GM12878 (cell line): ENCODE results near the gene NLRP6. TPM values are rescaled to one million over a fixed set of nuclear protein-coding genes. Genes with fewer than 3 reads are reported as not detected.

Experiments used
- ATF7 ChIP-seq: fragments of 450-650 bp; IDR thresholded peaks from 2 replicates; pipeline ENCODE4 v1.6.1; 2016; ENCODE audit warnings: low read depth, mild to moderate bottlenecking
- CEBPB ChIP-seq, 2 experiments: fragments of 150-350 bp in 1 of 2; IDR thresholded peaks; 2 replicates each; pipeline ENCODE4 v1.6.1; 2012 to 2014; ENCODE audit warnings: low read depth in 2 of 2, low read length in 2 of 2, borderline replicate concordance in 1 of 2, inconsistent platforms in 1 of 2
- CREB1 ChIP-seq: IDR thresholded peaks from 2 replicates; pipeline ENCODE4 v1.6.1; 2012; ENCODE audit warnings: low read depth, mild to moderate bottlenecking, inconsistent platforms
- FOS ChIP-seq: IDR thresholded peaks from 3 replicates; pipeline ENCODE4 v1.6.1; 2011; ENCODE audit warnings: borderline replicate concordance; ENCODE audit not compliant: insufficient read length; ENCODE audit errors: extremely low read depth
- HDAC2 ChIP-seq: fragments of 200-600 bp; sonication (generic); IDR thresholded peaks from 2 replicates; pipeline ENCODE4 v1.6.1; 2017
- IRF4 ChIP-seq: IDR thresholded peaks from 2 replicates; pipeline ENCODE4 v1.6.1; 2011; ENCODE audit warnings: low read depth, low read length
- NBN ChIP-seq: fragments of 450-650 bp; IDR thresholded peaks from 2 replicates; pipeline ENCODE4 v1.6.1; 2016
- PAX5 ChIP-seq: IDR thresholded peaks from 2 replicates; pipeline ENCODE4 v1.6.1; 2011; ENCODE audit warnings: low read depth, low read length, borderline replicate concordance
- RAD51 ChIP-seq: fragments of 450-650 bp; IDR thresholded peaks from 2 replicates; pipeline ENCODE4 v1.6.1; 2016; ENCODE audit warnings: moderate library complexity, mild to moderate bottlenecking, inconsistent platforms
- SIN3A ChIP-seq: IDR thresholded peaks from 2 replicates; pipeline ENCODE4 v1.6.1; 2012; ENCODE audit warnings: low read depth, low read length, improper control_type of control experiment
- SMAD1 ChIP-seq: fragments of 450-650 bp; IDR thresholded peaks from 2 replicates; pipeline ENCODE4 v1.6.1; 2018; ENCODE audit warnings: mild to moderate bottlenecking, low read depth; ENCODE audit not compliant: partially characterized antibody
- SMARCA5 ChIP-seq: fragments of 450-650 bp; IDR thresholded peaks from 2 replicates; pipeline ENCODE4 v1.6.1; 2017; ENCODE audit warnings: mild to moderate bottlenecking
- SP1 ChIP-seq: IDR thresholded peaks from one replicate; pipeline ENCODE4 v1.6.1; 2011; ENCODE audit warnings: low read depth, low read length
- SREBF1 ChIP-seq: IDR thresholded peaks from 2 replicates; pipeline ENCODE4 v1.6.1; 2012; ENCODE audit warnings: mild to moderate bottlenecking, low read length
- STAT3 ChIP-seq: IDR thresholded peaks from 2 replicates; pipeline ENCODE4 v1.6.1; 2011; ENCODE audit warnings: low read depth, low read length, improper control_type of control experiment
- ZNF207 ChIP-seq: fragments of 450-650 bp; IDR thresholded peaks from 2 replicates; pipeline ENCODE4 v1.6.1; 2014; ENCODE audit warnings: antibody characterized with exemption, mild to moderate bottlenecking, borderline replicate concordance
- ZNF24 ChIP-seq: fragments of 450-650 bp; IDR thresholded peaks from 2 replicates; pipeline ENCODE4 v1.6.1; 2017; ENCODE audit warnings: antibody characterized with exemption, mild to moderate bottlenecking
- ZNF622 ChIP-seq: fragments of 450-650 bp; IDR thresholded peaks from 2 replicates; pipeline ENCODE4 v1.6.1; 2017; ENCODE audit warnings: mild to moderate bottlenecking, inconsistent platforms
- polyA plus RNA-seq, 11 experiments: library from polyadenylated mRNA; depleted of rRNA in 4 of 11; unstranded in 6 of 11; stranded (reverse) in 5 of 11; fragments of >200 nt; fragmentation: Nextera tagmentation in 4 of 11; fragmentation: Illumina TruSeq in 1 of 11; extraction: Ambion mirVana in 4 of 11; extraction: Trizol in 1 of 11; gene quantifications; 1 replicate in 1 of 11; 2 replicates in 10 of 11; pipeline versions ENCODE4 v1.2.1 to v1.2.3, GENCODE V29; 2011 to 2016; ENCODE audit warnings: inconsistent platforms in 2 of 11, missing spikeins in 2 of 11, low read depth in 1 of 11
- total RNA-seq, 4 experiments: library from RNA; depleted of rRNA in 3 of 4; stranded (reverse); fragments of >200 nt in 3 of 4; fragmentation: Illumina TruSeq in 1 of 4; extraction: Trizol in 1 of 4; gene quantifications; 2 replicates each; pipeline versions ENCODE4 v1.2.1 to v1.2.3, GENCODE V29; 2013 to 2021
- TF ChIP-seq, protein P1 (sequence below): fragments of 450-650 bp; IDR thresholded peaks from 2 replicates; pipeline ENCODE4 v1.6.1; 2016; ENCODE audit warnings: mild to moderate bottlenecking
- TF ChIP-seq, protein P2 (sequence below): fragments of 450-650 bp; IDR thresholded peaks from 2 replicates; pipeline ENCODE4 v1.6.1; 2016; ENCODE audit warnings: mild to moderate bottlenecking, moderate library complexity, borderline replicate concordance
- TF ChIP-seq, protein P3 (sequence below): fragments of 450-650 bp; IDR thresholded peaks from 2 replicates; pipeline ENCODE4 v1.6.1; 2017; ENCODE audit warnings: antibody characterized with exemption, mild to moderate bottlenecking, moderate library complexity
- TF ChIP-seq, protein P4 (sequence below): fragments of 150-350 bp; IDR thresholded peaks from 2 replicates; pipeline ENCODE4 v1.6.1; 2014; ENCODE audit warnings: mild to moderate bottlenecking, low read depth, low read length

NLRP6 gene
- total and polyA plus RNA-seq, 10 of the 15 experiments (the other 5 are each of a cell fraction or from before 2014, with no cell fraction given), result 0.03 to 0.11 TPM; not detected in 8

DNA sequence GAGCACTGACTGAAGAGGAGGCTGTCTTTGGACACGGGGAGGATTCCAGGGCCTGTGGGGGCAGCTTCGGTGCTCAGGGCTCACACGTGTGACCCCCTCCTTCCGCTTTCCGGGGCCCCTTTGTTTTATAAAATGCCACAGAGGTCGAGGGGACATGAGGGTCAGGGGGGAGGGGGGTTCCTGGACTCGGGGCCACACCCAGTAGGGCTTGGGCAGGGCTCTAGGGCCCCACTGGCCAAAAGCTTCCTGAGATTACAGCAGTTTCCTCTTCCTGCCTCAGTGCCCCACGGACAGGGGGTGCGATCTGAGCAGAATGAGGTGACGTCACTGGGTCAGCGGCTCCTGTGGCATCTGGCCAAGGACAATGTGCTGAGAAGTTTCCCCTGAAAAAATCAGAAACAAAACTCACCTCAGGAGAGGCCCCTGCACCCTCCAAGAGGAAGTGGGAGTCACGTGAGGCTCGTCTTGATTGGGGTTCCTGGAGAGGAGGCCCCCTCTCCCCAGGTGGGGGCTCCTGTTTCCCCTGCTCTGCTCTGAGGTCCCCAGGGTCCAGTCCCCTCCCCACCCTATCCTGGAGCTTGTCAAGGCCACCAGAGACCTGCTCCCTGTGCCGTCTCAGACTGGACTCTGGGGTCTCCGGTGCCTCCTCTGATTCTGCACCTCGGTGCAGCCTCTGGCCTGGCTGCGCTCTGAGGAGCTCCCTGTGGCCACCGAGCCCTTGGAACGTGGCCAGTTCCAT lies 48.8 kb downstream of the NLRP6 start (continued):
- TF ChIP-seq, protein P1, sequence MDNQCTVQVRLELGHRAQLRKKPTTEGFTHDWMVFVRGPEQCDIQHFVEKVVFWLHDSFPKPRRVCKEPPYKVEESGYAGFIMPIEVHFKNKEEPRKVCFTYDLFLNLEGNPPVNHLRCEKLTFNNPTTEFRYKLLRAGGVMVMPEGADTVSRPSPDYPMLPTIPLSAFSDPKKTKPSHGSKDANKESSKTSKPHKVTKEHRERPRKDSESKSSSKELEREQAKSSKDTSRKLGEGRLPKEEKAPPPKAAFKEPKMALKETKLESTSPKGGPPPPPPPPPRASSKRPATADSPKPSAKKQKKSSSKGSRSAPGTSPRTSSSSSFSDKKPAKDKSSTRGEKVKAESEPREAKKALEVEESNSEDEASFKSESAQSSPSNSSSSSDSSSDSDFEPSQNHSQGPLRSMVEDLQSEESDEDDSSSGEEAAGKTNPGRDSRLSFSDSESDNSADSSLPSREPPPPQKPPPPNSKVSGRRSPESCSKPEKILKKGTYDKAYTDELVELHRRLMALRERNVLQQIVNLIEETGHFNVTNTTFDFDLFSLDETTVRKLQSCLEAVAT, result no peak; the same call in 1 of the 2 replicates
- TF ChIP-seq PAX5 (peak; percentile 64; the same call in 1 of the 2 replicates), HDAC2 (no peak), NBN (peak; percentile 99), ZNF622 (no peak), SMARCA5 (no peak), SIN3A (no peak), FOS (no peak), STAT3 (no peak), RAD51 (peak; percentile 96), ZNF24 (no peak), SP1 (peak; percentile 68), IRF4 (peak; percentile 90), ATF7 (peak; percentile 100), SREBF1 (no peak), CREB1 (peak; percentile 85), ZNF207 (no peak), SMAD1 (peak; percentile 88), CEBPB (IDR thresholded peaks at IDR 0.05; ENCODE audit: borderline replicate concordance in 1 of 2, low read depth in 2 of 2, low read length in 2 of 2) (no peak)
- TF ChIP-seq, protein P2, sequence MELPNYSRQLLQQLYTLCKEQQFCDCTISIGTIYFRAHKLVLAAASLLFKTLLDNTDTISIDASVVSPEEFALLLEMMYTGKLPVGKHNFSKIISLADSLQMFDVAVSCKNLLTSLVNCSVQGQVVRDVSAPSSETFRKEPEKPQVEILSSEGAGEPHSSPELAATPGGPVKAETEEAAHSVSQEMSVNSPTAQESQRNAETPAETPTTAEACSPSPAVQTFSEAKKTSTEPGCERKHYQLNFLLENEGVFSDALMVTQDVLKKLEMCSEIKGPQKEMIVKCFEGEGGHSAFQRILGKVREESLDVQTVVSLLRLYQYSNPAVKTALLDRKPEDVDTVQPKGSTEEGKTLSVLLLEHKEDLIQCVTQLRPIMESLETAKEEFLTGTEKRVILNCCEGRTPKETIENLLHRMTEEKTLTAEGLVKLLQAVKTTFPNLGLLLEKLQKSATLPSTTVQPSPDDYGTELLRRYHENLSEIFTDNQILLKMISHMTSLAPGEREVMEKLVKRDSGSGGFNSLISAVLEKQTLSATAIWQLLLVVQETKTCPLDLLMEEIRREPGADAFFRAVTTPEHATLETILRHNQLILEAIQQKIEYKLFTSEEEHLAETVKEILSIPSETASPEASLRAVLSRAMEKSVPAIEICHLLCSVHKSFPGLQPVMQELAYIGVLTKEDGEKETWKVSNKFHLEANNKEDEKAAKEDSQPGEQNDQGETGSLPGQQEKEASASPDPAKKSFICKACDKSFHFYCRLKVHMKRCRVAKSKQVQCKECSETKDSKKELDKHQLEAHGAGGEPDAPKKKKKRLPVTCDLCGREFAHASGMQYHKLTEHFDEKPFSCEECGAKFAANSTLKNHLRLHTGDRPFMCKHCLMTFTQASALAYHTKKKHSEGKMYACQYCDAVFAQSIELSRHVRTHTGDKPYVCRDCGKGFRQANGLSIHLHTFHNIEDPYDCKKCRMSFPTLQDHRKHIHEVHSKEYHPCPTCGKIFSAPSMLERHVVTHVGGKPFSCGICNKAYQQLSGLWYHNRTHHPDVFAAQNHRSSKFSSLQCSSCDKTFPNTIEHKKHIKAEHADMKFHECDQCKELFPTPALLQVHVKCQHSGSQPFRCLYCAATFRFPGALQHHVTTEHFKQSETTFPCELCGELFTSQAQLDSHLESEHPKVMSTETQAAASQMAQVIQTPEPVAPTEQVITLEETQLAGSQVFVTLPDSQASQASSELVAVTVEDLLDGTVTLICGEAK, result peak; percentile 50; the same call in 1 of the 2 replicates
- TF ChIP-seq, protein P3, sequence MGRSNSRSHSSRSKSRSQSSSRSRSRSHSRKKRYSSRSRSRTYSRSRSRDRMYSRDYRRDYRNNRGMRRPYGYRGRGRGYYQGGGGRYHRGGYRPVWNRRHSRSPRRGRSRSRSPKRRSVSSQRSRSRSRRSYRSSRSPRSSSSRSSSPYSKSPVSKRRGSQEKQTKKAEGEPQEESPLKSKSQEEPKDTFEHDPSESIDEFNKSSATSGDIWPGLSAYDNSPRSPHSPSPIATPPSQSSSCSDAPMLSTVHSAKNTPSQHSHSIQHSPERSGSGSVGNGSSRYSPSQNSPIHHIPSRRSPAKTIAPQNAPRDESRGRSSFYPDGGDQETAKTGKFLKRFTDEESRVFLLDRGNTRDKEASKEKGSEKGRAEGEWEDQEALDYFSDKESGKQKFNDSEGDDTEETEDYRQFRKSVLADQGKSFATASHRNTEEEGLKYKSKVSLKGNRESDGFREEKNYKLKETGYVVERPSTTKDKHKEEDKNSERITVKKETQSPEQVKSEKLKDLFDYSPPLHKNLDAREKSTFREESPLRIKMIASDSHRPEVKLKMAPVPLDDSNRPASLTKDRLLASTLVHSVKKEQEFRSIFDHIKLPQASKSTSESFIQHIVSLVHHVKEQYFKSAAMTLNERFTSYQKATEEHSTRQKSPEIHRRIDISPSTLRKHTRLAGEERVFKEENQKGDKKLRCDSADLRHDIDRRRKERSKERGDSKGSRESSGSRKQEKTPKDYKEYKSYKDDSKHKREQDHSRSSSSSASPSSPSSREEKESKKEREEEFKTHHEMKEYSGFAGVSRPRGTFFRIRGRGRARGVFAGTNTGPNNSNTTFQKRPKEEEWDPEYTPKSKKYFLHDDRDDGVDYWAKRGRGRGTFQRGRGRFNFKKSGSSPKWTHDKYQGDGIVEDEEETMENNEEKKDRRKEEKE, result no peak
- TF ChIP-seq, protein P4, sequence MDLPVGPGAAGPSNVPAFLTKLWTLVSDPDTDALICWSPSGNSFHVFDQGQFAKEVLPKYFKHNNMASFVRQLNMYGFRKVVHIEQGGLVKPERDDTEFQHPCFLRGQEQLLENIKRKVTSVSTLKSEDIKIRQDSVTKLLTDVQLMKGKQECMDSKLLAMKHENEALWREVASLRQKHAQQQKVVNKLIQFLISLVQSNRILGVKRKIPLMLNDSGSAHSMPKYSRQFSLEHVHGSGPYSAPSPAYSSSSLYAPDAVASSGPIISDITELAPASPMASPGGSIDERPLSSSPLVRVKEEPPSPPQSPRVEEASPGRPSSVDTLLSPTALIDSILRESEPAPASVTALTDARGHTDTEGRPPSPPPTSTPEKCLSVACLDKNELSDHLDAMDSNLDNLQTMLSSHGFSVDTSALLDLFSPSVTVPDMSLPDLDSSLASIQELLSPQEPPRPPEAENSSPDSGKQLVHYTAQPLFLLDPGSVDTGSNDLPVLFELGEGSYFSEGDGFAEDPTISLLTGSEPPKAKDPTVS, result no peak
